HG02852 (cell line): ENCODE measurements around the gene OR4D10.

Experiments
- ATAC-seq: cut with Tn5 transposase; IDR thresholded peaks from one replicate; pipeline ENCODE4 v1.9.1; 2021; ENCODE audit warnings: mild to moderate bottlenecking, moderate library complexity; ENCODE audit not compliant: unreplicated experiment

The OR4D10 gene

DNA sequence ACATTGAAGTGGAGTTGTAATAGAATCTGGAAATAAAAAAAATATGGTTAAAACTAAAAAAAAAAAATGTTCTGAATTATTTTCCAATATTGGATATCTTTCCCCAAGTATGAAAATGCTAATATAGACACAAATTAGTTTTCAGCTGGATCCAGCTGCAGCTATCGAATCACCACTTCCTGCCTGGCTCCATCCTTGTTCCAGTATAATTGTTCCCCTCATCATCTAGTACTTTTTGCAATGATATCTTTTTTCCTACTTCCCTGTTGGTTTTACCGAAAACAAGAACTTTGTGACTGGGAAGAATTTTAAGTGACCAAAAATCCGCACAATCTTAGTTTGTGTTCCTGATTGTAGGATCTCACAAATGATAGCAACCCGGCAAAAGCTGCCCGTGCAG, 47.6 kb downstream of the OR4D10 start:
- no peak for ATAC-seq

DNA sequence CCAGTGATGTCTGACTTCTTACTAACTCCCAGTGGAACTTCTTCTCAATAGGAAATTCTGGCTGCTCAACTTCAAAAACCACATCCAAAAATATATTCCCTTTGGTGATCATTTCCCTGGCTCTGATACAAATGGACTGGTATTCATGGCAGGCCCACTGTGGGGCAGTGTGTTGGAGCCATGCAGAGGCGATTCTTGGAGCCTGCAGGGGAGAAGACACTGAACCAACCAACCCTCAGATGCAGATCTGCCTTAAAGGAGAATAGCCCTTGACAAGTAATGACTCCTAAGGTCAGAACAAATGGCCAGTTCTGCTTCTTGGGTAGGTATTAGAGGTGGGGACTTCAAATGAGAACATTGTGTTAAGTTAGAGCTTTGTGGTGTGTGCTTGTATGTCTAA, 50.4 kb downstream of the OR4D10 start:
- ATAC-seq, result no peak

DNA sequence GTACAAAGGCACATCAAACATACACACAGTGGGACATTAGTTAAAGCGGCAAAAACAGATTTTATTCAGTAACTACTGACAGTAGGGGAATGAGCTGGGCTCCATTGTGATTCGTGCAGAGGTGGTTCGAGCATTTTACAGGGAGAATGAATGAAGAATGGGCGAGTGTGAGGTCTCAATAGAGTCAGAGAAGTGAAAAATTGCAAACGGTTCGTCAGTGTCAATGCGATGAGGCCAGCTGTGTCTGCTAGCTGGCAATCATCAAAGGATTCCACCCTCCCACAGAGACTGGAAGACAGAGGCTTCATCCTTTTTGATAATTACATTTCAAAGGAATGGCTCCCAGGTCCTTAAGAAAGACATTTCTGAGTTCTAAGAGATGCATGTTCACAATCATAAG, 55.6 kb downstream of the OR4D10 start:
- ATAC-seq, result no peak
